GM21576 (cell line): ENCODE data around the gene AGPAT2.
A peak's percentile ranks its signal among the peaks of the same experiment; 100 is the strongest.

Experiments
- ATAC-seq: cut with Tn5 transposase; IDR thresholded peaks from one replicate; pipeline ENCODE4 v1.9.1; 2021; ENCODE audit warnings: mild to moderate bottlenecking, moderate library complexity; ENCODE audit not compliant: unreplicated experiment

The AGPAT2 gene

GRCh38 chr9:136703276-136703860, 16.1 kb upstream of the AGPAT2 start:
- ATAC-seq, result no peak

- no peak for ATAC-seq
These were observed 14.4 kb upstream of the AGPAT2 start for GRCh38 chr9:136701668-136702053.

- ATAC-seq, result peak; percentile 40
These were observed 13.9 kb upstream of the AGPAT2 start for GRCh38 chr9:136700959-136701667.

- ATAC-seq, result no peak
These were observed 13.0 kb upstream of the AGPAT2 start for GRCh38 chr9:136700304-136700703.

- ATAC-seq, result no peak
These were observed 11.5 kb upstream of the AGPAT2 start for GRCh38 chr9:136698635-136699246.

GRCh38 chr9:136697821-136698526, 10.7 kb upstream of the AGPAT2 start:
- no peak for ATAC-seq

GRCh38 chr9:136697146-136697820, 10.0 kb upstream of the AGPAT2 start:
- ATAC-seq, result no peak

- no peak for ATAC-seq
These were observed 9.2 kb upstream of the AGPAT2 start for GRCh38 chr9:136696502-136696901.

GRCh38 chr9:136695955-136696354, 8.7 kb upstream of the AGPAT2 start:
- ATAC-seq, result no peak

GRCh38 chr9:136695435-136695895, 8.2 kb upstream of the AGPAT2 start:
- no peak for ATAC-seq

- ATAC-seq, result no peak
These were observed 7.6 kb upstream of the AGPAT2 start for GRCh38 chr9:136694872-136695247.

GRCh38 chr9:136694163-136694871, 7.1 kb upstream of the AGPAT2 start:
- ATAC-seq, result no peak

- ATAC-seq, result no peak
These were observed 6.4 kb upstream of the AGPAT2 start for GRCh38 chr9:136693490-136694162.

GRCh38 chr9:136693135-136693489, 5.9 kb upstream of the AGPAT2 start:
- ATAC-seq, result no peak

GRCh38 chr9:136692185-136693134, 5.2 kb upstream of the AGPAT2 start:
- ATAC-seq, result no peak

- ATAC-seq, result no peak
These were observed 4.3 kb upstream of the AGPAT2 start for GRCh38 chr9:136691316-136692184.

GRCh38 chr9:136690806-136691261, 3.6 kb upstream of the AGPAT2 start:
- ATAC-seq, result no peak
